Neutrophil (primary cell): ENCODE data around the gene KHDRBS2.

ENCODE experiments used
- H3K27ac ChIP-seq: fragments of 200-600 bp; sonication (generic); 2 replicates; pipeline ENCODE4 v1.5.1; 2016; ENCODE audit warnings: mild to moderate bottlenecking, moderate library complexity
- H3K27me3 ChIP-seq: fragments of 200-600 bp; sonication (generic); 2 replicates; pipeline ENCODE4 v1.6.0; 2016; ENCODE audit warnings: mild to moderate bottlenecking
- H3K36me3 ChIP-seq: fragments of 200-600 bp; sonication (generic); 2 replicates; pipeline ENCODE4 v1.5.1; 2017
- H3K4me1 ChIP-seq, 2 experiments: fragments of 200-600 bp in 1 of 2; sonication (generic) in 1 of 2; 1 replicate in 1 of 2; 2 replicates in 1 of 2; pipeline versions ENCODE4 v1.5.1 to v1.6.1; 2013 to 2016; ENCODE audit warnings: low read depth in 1 of 2, low read length in 1 of 2, mild to moderate bottlenecking in 1 of 2, moderate library complexity in 1 of 2; ENCODE audit not compliant: control insufficient read depth in 1 of 2, insufficient read depth in 1 of 2
- H3K4me3 ChIP-seq, 2 experiments: fragments of 200-600 bp in 1 of 2; sonication (generic) in 1 of 2; 1 replicate in 1 of 2; 2 replicates in 1 of 2; pipeline ENCODE4 v1.5.1; 2013 to 2016; ENCODE audit warnings: low read depth in 1 of 2, low read length in 1 of 2, mild to moderate bottlenecking in 1 of 2, moderate library complexity in 1 of 2
- H3K9me3 ChIP-seq: fragments of 200-600 bp; sonication (generic); 2 replicates; pipeline ENCODE4 v1.5.1; 2016
- CTCF ChIP-seq: fragments of 200-600 bp; sonication (generic); IDR thresholded peaks from 2 replicates; pipeline ENCODE4 v1.5.1; 2016; ENCODE audit warnings: antibody characterized with exemption

The KHDRBS2 gene

DNA sequence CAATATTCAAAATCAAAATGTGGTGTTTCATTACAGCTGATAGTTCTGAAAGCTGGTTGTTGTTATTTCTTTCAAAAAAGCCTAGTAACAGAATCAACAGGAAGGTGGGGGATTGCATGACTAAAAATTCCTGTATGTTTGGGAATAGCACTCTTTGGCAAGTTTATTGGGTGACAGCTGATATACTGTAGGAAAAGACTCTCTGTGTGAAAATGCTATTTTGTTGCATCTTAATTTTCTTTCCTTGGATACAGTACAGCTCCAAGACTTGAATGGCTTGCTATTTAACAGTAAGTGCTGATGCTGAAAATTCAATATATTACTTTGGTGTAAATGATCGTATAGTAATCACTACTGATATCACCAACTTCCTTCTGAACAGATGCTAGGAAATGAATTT lies 336.1 kb downstream of the KHDRBS2 start:
- Histone ChIP-seq H3K4me1 (no peaks in the 10 kb centered on the region), H3K27me3 (no peaks in the 10 kb centered on the region), H3K27ac (no peak overlapping the region), H3K36me3 (no peaks in the 10 kb centered on the region), H3K9me3 (no peaks in the 10 kb centered on the region), H3K4me3 (no peak overlapping the region)
- no peak for TF ChIP-seq CTCF

DNA sequence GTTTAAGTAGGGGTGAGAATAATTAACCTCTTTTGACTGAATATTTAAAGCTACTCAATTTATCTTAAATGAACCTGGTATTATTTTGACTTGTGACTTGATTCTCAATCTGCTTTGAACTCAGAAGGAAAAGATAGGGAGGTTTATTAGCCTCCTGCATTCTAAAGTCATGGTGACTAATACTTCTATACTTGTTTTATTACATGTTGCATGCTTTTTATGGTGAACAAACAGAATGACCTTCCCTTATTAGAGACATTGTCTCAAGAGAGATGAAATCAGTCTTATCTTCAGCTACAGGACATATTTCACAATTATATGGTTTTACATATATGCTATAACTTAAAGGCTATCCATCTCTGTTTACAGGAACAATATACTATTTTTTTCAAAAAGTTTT lies 336.9 kb downstream of the KHDRBS2 start:
- no peaks in the 10 kb centered on the region for H3K4me1 ChIP-seq
- H3K4me3 ChIP-seq: no peak overlapping the region
- no peaks in the 10 kb centered on the region for H3K27me3 ChIP-seq
- H3K9me3 ChIP-seq: no peaks in the 10 kb centered on the region
- TF ChIP-seq CTCF: no peak
- no peaks in the 10 kb centered on the region for H3K36me3 ChIP-seq
- H3K27ac ChIP-seq: no peak overlapping the region

GRCh38 chr6:61947311-61947947 lies 338.6 kb downstream of the KHDRBS2 start:
- Histone ChIP-seq H3K9me3 (no peaks in the 10 kb centered on the region), H3K27me3 (no peaks in the 10 kb centered on the region), H3K36me3 (no peaks in the 10 kb centered on the region), H3K4me1 (no peaks in the 10 kb centered on the region), H3K4me3 (no peak overlapping the region), H3K27ac (no peak overlapping the region)
- no peak for TF ChIP-seq CTCF

DNA sequence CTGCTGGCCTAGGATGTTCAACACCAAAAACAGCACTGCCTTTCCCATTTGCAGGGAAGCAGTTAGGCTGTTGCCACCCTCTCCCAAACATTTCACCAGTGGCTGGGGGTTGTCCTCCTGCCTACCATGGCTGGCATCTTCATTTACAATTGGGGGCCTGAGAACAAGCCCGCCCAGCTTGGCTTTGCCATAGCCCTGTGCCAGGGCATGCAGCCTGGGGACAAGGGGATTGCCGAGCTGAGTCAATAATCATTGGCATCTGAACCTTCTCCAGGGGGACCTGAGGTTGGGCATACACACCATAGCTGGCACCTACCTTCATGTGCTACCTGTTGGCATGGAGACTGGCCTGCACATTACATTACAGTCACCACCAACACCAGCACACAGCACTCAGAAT lies 345.1 kb downstream of the KHDRBS2 start:
- Histone ChIP-seq H3K27me3 (no peaks in the 10 kb centered on the region), H3K4me3 (no peak overlapping the region), H3K4me1 (no peaks in the 10 kb centered on the region), H3K27ac (no peak overlapping the region), H3K9me3 (no peaks in the 10 kb centered on the region), H3K36me3 (no peaks in the 10 kb centered on the region)
- TF ChIP-seq CTCF: no peak

- TF ChIP-seq CTCF: no peak
- Histone ChIP-seq H3K9me3 (no peaks in the 10 kb centered on the region), H3K4me1 (no peaks in the 10 kb centered on the region), H3K36me3 (no peaks in the 10 kb centered on the region), H3K4me3 (no peak overlapping the region), H3K27me3 (no peaks in the 10 kb centered on the region), H3K27ac (no peak overlapping the region)
These were observed 350.7 kb downstream of the KHDRBS2 start for GRCh38 chr6:61935242-61935846.
